NCI-H69 (cell line): ENCODE results near the gene MRFAP1.

ENCODE experiments used
- DNase-seq: peaks from one replicate; lab custom pipeline; 2025; lab: John Stamatoyannopoulos, UW

The MRFAP1 gene

DNA sequence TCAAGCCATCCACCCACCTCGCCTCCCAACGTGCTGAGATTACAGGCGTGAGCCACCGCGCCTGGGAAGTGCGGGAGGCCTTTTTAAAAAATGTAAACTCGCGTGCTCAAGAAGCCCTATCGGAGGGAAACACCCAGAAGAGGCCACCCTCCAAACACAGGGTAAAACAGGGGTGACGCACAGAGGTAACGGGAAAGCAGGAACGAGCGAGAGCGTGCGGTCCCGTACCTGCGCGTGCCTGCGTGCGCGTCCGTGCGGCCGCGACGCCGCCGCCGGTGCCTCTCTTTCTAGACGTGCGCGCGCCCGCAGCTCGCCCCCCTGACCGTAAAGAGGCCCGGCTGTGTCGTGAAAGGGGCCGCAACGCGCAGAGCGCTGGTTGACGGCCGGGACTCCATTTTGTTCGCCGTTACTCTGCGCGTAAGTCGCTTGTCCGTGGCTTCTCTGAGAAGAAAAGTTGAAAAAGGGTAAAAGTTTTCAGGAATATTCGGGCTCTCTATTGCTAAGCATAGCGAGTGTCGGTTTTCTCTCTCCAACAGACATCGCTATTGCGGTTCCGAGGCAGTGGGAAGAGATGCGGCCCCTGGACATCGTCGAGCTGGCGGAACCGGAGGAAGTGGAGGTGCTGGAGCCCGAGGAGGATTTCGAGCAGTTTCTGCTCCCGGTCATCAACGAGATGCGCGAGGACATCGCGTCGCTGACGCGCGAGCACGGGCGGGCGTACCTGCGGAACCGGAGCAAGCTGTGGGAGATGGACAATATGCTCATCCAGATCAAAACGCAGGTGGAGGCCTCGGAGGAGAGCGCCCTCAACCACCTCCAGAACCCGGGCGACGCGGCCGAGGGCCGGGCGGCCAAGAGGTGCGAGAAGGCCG is at the start of gene MRFAP1:
Gene MRFAP1 (plus strand): TSS at position 394 of the 872 bp plus-strand sequence. CDS start 178 bp downstream, at position 572.
- peak; percentile 95 for DNase-seq

DNA sequence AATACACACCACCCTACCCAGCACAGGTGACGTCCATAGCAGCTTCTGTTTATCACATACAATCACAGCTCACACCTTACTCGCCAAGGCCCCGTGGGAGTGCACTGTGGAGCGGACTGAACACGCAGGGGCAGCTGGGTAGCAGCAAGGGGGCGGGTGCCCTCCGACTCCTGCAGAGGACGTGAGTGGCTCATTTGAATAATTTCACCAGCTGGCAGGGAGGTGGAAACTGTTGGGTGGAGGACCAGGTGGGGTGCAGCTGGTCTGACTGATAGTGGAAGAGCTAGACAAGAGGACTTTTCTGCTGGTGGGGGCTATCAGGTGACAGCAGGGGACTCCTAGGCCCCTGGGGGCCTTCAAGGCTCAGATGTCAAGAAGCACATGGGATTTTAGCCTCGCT is 49.2 kb upstream of the MRFAP1 start:
- peak; percentile 72 for DNase-seq

DNA sequence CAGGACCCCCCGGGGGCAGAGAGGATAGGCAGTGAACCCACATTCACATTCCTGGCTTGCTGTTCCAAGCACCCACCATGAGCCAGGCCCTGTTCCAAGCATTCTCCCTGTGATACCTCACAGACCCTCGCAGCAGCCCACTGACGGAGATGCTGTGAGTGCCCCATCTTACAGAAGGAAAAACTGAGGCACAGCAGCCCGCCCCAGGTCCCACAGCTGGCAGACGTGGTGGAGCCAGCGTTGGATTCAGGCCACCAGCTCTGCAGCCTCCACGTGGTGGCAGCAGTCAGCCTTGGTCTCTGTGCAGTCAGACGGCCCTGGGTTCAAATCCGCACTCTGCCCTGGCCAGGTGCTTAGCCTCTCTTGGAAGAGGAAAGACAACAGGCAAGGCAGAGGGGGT is 48.7 kb upstream of the MRFAP1 start:
- DNase-seq = peak; percentile 41

DNA sequence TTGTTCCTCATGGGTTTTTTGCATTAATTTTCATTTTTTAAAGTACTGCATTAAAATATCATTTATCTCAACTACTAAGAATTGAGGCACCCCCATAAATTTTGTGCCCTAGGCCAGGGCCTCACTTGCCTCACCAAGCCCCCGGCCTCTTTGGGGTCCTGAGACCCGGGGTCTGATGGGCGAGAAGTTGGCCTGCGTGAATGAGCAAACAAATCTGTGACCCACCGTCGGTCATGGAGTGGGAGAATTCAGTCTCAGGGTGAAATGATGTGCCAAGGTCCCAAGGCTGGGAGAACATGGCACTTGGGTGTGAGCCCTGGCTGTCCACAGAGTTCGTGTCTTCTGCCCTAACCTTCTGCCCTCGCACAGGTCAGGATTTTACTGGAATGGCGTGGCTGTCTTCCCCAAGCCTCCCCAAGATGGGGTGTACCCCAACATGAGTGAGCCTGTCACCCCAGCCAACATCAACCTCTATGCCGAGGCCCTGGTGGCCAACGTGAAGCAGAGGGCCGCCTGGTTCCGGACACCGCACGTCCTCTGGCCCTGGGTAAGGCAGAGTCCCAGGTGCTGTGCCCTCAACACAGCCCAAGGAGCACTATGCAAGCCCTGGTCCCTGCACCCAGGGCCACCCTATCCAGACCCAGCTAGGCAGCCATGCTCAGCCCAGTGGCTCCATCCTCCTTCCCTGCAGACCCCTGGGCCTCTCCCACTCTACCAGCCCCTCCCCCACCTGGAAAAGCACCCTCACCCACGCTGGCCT is 47.5 kb upstream of the MRFAP1 start:
- DNase-seq = no peak

DNA sequence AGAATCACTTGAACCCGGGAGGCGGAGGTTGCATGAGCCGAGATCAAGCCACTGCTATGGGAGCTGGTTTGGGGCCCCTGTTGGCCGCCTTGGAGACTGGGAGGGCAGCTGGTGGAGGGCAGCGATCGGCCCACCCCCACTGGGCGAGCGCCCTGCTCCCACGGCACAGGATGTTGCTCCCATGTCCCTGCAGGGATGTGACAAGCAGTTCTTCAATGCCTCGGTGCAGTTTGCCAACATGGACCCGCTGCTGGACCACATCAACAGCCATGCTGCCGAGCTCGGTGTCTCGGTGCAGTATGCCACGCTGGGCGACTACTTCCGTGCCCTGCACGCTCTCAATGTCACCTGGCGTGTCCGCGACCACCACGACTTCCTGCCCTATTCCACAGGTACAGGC is 46.1 kb upstream of the MRFAP1 start:
- no peak for DNase-seq

DNA sequence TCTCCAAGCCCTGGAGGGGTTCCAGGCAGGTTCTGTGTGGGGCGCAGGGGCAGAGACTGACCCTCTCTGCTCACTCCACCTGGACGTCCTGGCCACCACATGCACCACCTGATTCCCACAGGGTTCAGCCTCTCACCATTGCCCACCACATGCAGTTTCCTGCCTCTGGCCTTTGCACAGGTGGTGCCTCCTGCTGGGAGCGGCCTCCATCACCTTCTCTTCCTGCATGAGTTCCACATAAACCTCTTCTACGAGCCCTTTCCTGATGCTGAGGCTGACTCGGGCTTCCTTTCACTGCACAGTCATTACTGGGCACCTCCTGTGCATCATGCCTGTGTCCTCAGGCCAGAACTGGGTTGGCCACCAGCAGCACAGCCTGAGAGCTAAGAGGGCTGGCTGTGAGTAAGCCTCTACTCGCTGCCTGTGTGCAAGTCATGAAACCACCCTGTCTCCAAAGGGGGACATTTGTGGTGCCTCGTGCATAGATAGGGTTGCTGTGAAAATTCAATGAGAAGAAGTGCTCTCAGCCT is 45.6 kb upstream of the MRFAP1 start:
- no peak for DNase-seq

DNA sequence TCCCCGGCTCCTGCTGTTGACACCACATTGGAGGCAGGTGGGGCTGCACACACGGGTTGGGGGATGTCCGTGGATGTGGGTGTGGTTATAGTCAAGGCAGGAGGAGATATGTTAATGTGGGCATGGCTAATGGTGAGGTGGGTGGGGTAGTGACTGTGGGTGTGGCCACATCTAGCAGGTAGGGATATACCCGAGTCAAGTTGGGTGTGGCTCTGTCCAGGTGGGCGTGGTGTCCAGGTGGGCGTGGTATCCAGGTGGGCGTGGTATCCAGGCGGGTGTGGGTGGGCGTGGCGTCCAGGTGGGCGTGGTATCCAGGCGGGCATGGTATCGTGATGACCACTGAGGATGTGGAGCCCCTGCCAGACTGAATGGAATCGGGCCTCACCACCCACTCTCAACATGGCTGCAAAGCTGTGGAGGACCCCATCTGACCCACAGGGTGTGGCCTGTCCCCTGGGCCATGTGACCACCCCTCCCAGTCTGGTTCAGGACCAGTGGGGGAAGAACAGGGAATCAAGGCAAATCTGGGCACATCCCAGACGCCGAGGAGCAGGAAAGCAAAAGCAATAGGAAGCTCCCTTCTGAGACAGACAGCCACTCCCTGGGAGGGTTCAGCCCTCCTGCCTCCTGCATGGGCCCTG is 44.5 kb upstream of the MRFAP1 start:
- peak; percentile 9 for DNase-seq

DNA sequence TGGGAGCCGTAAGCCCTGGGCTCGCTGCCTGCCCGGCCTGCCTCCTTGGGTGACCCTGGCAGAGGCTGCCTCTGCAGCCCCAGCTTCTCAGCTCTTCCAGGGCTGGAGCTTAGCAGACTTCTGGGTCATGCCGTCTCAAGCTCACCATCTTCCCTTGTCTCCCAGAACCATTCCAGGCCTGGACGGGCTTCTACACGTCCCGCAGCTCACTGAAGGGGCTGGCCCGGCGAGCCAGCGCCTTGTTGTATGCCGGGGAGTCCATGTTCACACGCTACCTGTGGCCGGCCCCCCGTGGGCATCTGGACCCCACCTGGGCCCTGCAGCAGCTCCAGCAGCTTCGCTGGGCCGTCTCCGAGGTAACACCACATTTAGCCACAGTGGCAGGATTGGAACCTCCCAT is 43.5 kb upstream of the MRFAP1 start:
- DNase-seq = no peak

DNA sequence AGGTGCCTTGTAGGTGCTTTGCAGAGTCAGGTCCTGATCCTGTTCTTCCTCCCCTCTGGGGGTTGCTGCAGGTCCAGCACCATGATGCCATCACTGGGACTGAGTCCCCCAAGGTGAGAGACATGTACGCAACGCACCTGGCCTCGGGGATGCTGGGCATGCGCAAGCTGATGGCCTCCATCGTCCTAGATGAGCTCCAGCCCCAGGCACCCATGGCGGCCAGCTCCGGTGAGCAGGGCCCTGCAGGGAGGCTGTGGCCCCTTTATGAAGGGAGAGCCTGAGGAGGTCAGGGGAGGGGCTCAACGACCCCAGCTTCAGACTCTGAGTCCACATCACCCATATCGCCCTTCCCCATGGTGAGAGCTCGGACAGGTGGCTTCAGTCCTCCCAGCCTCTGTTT is 42.4 kb upstream of the MRFAP1 start:
- DNase-seq = no peak

DNA sequence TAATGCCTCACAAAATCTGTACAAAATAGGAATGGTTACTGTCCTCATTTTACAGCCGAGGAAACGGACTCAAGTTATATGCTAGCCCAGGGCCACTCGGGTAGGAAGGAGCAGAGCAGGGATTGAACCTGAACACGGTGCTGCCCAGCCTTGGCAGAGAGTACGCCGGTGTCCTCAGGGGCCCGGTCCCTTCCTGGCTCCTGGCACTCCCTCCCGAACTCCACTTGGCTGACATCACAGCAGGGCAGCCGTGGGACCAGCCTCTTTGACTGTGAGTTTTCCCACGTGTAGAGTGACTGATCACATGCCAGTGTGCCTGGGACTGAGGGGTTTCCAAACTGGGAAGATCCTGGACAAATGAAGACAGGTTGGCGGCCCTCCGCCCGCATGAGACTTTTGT is 41.8 kb upstream of the MRFAP1 start:
- DNase-seq = no peak

DNA sequence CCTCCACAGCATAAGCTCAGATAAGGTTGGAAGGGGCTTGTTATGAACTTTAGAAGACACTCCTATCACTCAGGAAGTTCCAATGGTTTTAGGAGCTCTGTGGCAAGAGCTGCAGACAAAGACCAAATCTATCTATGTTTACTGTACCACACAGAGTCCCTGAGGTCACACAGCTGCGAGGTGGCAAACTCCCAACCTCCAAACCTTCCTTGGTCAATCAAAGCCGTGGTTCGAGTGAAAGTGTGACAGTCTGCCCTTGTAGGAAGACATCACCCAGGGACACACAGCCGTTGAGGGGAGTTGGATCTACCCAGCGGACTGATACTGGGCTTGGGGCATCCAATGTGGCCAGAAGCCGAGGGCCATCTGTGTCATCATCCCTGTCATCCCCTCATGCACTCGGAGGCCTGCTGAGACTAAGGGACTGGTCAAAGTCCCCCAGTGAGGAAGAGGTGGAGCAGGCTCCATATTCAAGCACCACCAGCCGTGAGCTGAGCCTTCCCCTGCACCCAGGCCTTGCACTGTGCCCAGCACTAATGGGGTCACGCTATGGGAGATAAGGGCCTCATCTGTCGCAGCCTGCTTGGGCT is 38.7 kb upstream of the MRFAP1 start:
- no peak for DNase-seq

DNA sequence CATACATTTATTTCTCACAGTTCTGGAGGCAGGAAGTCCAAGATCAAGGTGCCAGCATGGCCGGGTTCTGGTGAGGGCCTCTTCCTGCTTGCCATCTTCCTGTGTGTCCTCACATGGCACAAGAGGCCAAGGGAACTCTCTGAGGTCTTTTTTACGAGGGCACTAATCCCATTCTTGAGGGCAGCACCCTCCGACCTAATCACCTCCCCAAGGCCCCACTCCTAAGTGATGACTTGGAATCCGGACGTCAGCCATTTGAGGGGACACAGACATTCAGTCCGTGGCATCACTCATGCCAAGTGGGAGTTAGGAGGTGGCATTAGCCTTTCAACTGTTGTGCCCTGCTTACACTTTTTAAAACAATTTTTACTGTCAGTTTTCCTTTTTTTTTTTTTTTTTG is 38.2 kb upstream of the MRFAP1 start:
- no peak for DNase-seq

DNA sequence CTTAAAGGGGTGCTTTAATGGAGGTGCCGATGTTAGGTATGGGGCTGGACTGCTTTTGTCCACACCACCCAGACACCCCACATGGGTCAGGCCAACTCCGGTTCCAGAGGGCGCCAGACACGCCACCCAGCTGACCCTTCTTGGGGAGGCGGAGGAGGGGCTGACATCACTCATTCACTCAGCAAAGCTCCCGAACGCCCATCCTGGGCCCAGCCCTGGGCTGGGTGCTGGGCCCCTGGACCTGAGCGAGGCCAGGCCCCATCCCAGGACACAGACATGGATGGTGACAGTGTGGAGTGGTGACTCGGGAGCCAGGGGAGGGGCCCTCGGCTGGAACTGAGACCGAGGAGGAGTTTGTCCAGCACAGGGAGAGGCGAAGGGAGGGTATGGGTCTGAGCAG is 37.4 kb upstream of the MRFAP1 start:
- no peak for DNase-seq

DNA sequence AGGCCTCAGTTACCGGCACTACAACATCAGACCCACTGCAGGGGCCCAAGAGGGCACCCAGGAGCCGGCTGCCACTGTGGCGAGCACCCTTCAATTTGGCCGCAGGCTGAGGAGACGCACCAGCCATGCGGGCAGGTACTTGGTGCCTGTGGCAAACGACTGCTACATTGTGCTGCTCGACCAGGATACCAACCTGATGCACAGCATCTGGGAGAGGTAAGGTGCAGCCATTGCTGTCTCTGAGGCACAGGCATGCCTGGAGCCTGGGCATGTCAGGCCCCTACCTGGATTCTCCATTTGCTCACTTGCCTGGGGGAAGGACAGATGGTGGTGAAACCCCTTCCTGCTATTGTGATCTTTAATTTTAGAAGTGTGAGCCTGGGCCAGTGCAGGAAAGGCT is 35.4 kb upstream of the MRFAP1 start:
- DNase-seq = no peak

DNA sequence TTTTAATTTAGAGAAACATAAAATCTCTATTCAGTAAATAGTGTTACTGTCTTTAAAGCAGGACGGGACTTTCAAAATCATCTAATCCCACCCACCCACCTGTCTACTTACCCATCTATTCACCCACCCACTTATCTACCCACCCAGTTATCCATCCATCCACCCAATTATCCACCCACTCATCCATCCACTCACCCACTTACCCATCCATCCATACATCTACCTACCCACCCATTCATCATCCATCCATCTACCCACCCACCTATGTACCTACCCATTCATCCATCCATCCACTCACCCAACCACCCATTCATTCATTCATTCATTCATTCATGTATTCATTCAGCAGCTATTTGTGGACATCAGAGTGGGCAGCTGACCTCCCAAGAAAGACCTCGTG is 34.9 kb upstream of the MRFAP1 start:
- DNase-seq = no peak

DNA sequence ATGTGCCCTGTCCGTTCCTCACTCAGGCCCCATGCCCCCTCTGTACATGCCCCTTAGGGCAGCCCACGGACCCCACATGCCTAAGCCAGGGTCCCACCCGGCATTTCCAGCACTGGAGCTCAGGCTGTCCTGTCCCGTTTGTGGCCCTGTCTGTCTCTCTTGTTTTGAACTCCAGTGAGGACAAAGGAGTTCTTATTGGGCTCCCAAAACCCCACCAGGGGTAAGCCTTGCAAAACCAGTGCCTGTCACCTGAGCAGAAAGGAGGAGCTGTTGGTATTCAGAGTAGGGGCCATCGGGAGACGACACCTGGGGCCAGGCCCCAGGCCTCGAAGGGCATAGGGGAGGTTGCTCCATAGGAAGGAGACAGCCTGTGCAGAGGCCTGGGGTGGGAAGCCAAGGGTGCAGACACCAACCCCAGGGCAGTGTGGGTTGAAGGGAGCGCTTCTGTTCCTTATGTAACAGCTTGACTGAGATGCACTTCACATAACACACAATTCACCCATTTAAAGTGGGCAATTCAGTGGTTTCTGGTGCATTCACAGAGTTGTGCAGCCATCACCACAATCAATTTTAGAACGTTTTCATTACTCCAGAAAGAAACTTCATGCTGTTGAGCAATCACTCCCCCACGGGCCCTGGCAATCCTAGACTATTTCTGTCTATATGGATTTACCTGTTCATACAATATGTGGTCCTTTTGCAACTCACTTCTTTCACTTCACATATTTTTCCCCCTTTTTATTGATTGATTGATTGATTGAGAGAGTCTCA is 33.8 kb upstream of the MRFAP1 start:
- DNase-seq = no peak

DNA sequence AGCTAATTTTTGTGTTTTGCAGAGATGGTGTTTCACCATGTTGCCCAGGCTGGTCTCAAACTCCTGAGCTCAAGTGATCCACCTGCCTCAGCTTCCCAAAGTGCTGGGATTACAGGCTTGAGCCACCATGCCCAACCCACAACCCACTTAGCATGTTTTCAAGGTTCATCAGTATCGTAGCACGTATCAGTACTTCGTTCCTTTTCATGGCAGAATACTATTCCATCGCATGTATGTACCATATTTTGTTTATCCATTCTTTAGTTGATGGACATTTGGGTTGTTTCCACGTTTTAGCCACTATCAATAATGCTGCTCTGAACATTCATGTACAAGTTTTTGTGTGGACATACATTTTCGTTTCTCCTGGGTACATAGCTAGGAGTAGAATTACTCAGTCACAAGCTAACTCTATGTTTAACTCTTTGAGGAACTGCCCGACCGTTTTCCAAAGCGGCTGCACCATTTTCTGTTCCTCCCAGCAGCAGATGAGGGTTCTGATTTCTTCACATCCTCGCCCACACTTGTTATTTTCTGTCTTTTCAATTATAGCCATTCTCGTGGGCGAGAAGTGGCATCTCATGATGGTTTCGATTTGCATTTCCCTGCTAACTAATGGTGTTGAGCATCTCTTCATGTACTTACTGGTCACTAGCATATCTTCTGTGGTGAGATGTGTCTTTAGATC is 33.0 kb upstream of the MRFAP1 start:
- DNase-seq = no peak

DNA sequence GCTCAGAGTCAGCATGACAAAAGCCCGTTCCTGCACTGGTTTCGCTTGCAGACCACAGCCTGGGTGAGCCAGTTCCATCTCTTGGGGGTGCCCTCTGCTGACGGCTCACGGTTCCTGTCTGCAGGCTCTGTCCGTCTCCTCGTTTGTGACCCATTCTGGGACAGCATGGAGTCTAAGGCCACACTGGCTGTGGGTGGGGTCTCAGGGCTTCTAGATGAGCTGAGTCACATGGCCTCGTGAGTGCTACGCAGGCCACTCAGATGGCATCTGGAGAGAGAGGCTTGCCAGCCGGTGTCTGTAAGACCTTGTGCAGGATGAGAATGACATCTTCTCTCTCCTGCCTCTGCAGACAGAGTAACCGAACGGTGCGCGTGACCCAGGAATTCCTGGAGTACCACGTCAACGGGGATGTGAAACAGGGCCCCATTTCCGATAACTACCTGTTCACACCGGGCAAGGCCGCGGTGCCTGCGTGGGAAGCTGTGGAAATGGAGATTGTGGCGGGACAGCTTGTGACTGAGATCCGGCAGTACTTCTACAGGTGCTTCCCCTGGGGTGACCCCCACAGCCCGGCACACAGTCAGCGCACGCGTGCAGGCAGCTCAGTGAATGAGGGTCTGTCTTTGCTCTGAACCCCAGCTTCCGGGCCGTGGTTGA is 31.6 kb upstream of the MRFAP1 start:
- DNase-seq = no peak

DNA sequence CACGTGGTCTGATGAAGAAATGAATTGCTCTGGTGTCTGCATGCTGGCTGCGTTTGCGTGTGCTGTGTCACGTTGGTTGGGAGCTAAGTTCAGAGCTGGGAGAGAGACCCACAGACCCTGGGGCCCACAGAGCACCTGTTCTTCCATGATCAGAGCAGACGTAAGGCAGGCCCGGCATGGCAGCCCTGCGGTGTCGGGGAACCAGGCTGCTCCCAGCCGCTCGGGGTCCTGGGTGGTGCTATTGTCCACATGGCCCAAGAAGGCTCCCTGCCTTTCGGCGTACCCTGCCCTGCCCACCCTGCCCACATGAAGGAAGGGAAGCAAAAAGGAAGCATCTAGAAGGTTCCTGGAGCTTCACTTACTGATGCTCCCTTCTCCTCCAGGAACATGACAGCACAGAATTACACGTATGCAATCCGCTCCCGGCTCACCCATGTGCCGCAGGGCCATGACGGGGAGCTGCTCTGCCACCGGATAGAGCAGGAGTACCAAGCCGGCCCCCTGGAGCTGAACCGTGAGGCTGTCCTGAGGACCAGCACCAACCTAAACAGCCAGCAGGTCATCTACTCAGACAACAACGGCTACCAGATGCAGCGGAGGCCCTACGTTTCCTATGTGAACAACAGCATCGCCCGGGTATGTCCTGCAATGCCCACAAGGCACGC is 30.9 kb upstream of the MRFAP1 start:
- no peak for DNase-seq
